Caco-2 (cell line): Measurements from ENCODE around the gene ASIC4. TPM values are rescaled to one million over a fixed set of nuclear protein-coding genes. Genes with fewer than 3 reads are reported as not detected.

Experiments
- BruUV-seq: library from RNA; stranded (reverse); fragments of 400-500 nt; replicated peaks from 2 replicates; lab custom pipeline; 2021; lab: Mats Ljungman, UMichigan
- CTCF ChIA-PET: fragments of 300-600 bp; sonication (Branson Sonifier 250); formaldehyde crosslinking; loops from one replicate; lab custom pipeline; 2022; ENCODE audit warnings: antibody characterized with exemption; lab: Charles Lee
- POLR2A ChIA-PET: fragments of 300-600 bp; sonication (Branson Sonifier 250); formaldehyde crosslinking; loops from one replicate; lab custom pipeline; 2022; ENCODE audit warnings: antibody characterized with exemption; lab: Charles Lee
- DNase-seq, 2 experiments: peaks; one replicate each; pipeline versions ENCODE4 v3.0.0 to v3.0.0-alpha.2; 2020 to 2022
- H3K27me3 ChIP-seq: replicated peaks from 2 replicates; pipeline ENCODE4 v1.6.0; 2011; ENCODE audit warnings: low read length; ENCODE audit not compliant: control insufficient read depth, insufficient read depth
- H3K36me3 ChIP-seq: 2 replicates; pipeline ENCODE4 v1.5.1; 2011; ENCODE audit warnings: low read length; ENCODE audit not compliant: control insufficient read depth, insufficient read depth
- H3K4me1 ChIP-seq: fragments of 250-450 bp; sonication (Bioruptor Pico); 2 replicates; pipeline ENCODE4 v1.5.1; 2020; ENCODE audit warnings: mild to moderate bottlenecking
- H3K4me3 ChIP-seq: 2 replicates; pipeline ENCODE4 v1.5.1; 2011; ENCODE audit warnings: low read depth, mild to moderate bottlenecking, control low read depth, low read length
- H3K9me3 ChIP-seq: fragments of 250-450 bp; sonication (Bioruptor Pico); 2 replicates; pipeline ENCODE4 v1.5.1; 2020; ENCODE audit warnings: mild to moderate bottlenecking, moderate library complexity
- H3K27ac Mint-ChIP-seq: one replicate; pipeline ENCODE4 v1.8.0; 2022; ENCODE audit warnings: mixed read lengths; ENCODE audit not compliant: unreplicated experiment
- H3K27me3 Mint-ChIP-seq: one replicate; pipeline ENCODE4 v1.8.0; 2022; ENCODE audit warnings: mixed read lengths; ENCODE audit not compliant: insufficient read depth, unreplicated experiment
- H3K36me3 Mint-ChIP-seq: one replicate; pipeline ENCODE4 v1.8.0; 2022; ENCODE audit warnings: mild to moderate bottlenecking, mixed read lengths; ENCODE audit not compliant: insufficient read depth, unreplicated experiment
- H3K4me1 Mint-ChIP-seq: one replicate; pipeline ENCODE4 v1.8.0; 2022; ENCODE audit warnings: low read depth, mixed read lengths; ENCODE audit not compliant: unreplicated experiment
- H3K4me3 Mint-ChIP-seq: one replicate; pipeline ENCODE4 v1.8.0; 2022; ENCODE audit warnings: mild to moderate bottlenecking, moderate library complexity, mixed read lengths; ENCODE audit not compliant: unreplicated experiment
- H3K9me3 Mint-ChIP-seq: one replicate; pipeline ENCODE4 v1.8.0; 2022; ENCODE audit warnings: mixed read lengths; ENCODE audit not compliant: unreplicated experiment
- intact Hi-C: fragments of 100-400 bp; cut with micrococcal nuclease; formaldehyde crosslinking; loops from one replicate; pipeline ENCODE4 v1.10.0; 2022; ENCODE audit not compliant: unreplicated experiment
- total RNA-seq: library from RNA; stranded (reverse); gene quantifications from 2 replicates; pipeline ENCODE4 v1.2.3, GENCODE V29; 2022
- TF ChIP-seq, protein P1 (sequence below), 2 experiments: fragments of 200-600 bp in 1 of 2; IDR thresholded peaks; 1 replicate in 1 of 2; 2 replicates in 1 of 2; pipeline versions ENCODE4 v1.5.1 to v1.8.0; 2011 to 2022; ENCODE audit warnings: antibody characterized with exemption in 1 of 2, control low read depth in 1 of 2, inconsistent platforms in 1 of 2, low read depth in 1 of 2, low read length in 1 of 2, mild to moderate bottlenecking in 1 of 2, moderate library complexity in 1 of 2; ENCODE audit not compliant: insufficient read depth in 1 of 2, severe bottlenecking in 1 of 2, unreplicated experiment in 1 of 2

The ASIC4 gene
- total RNA-seq, 1 experiment from 2014 or later = 0.16 TPM

DNA sequence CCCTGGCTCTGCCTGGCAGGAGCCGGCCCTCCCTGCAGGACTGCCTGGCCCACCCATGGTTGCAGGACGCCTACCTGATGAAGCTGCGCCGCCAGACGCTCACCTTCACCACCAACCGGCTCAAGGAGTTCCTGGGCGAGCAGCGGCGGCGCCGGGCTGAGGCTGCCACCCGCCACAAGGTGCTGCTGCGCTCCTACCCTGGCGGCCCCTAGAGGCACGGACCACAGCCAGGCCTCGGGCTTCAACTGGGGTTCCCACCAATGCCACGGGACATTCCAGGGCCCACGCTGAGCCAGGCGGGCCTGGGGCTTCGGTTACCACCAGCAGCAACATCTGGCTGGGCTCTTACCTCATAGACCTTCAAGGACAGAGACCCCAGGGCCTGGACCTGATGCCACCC is 21.7 kb upstream of the ASIC4 start:
- no peaks in the 10 kb centered on the region for H3K4me1 Mint-ChIP-seq
- DNase-seq = no peak
- CTCF ChIA-PET = interaction anchor here (0.5 to 2.4 kb wide), 5 partner anchors 17 to 106 kb away, joined by 4 to 14 read pairs (median 5); partner anchors contain the start of gene ASIC4
- peaks cover 15% of the 10 kb centered on the region for H3K27me3 Mint-ChIP-seq
- H3K27me3 ChIP-seq = no peaks in the 10 kb centered on the region
- H3K4me1 ChIP-seq = 0 out of 2 replicates have a peak, but pooled peaks cover 5% of the 10 kb centered on the region
- H3K27ac Mint-ChIP-seq = no peak overlapping the region
- TF ChIP-seq, protein P1, sequence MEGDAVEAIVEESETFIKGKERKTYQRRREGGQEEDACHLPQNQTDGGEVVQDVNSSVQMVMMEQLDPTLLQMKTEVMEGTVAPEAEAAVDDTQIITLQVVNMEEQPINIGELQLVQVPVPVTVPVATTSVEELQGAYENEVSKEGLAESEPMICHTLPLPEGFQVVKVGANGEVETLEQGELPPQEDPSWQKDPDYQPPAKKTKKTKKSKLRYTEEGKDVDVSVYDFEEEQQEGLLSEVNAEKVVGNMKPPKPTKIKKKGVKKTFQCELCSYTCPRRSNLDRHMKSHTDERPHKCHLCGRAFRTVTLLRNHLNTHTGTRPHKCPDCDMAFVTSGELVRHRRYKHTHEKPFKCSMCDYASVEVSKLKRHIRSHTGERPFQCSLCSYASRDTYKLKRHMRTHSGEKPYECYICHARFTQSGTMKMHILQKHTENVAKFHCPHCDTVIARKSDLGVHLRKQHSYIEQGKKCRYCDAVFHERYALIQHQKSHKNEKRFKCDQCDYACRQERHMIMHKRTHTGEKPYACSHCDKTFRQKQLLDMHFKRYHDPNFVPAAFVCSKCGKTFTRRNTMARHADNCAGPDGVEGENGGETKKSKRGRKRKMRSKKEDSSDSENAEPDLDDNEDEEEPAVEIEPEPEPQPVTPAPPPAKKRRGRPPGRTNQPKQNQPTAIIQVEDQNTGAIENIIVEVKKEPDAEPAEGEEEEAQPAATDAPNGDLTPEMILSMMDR (IDR thresholded peaks at IDR 0.05; ENCODE audit: insufficient read depth in 1 of 2, low read depth in 1 of 2, low read length in 1 of 2, severe bottlenecking in 1 of 2, unreplicated experiment in 1 of 2) = peak in 1 of 2 experiments; percentile 19
- intact Hi-C loops = no loop called here
- H3K36me3 ChIP-seq = no peaks in the 10 kb centered on the region
- H3K4me3 Mint-ChIP-seq = no peak overlapping the region
- no peaks in the 10 kb centered on the region for H3K36me3 Mint-ChIP-seq
- POLR2A ChIA-PET = no interaction called here
- no peak overlapping the region for H3K4me3 ChIP-seq
- H3K9me3 ChIP-seq = no peaks in the 10 kb centered on the region
- no peaks in the 10 kb centered on the region for H3K9me3 Mint-ChIP-seq
- no TSS peak for BruUV-seq

DNA sequence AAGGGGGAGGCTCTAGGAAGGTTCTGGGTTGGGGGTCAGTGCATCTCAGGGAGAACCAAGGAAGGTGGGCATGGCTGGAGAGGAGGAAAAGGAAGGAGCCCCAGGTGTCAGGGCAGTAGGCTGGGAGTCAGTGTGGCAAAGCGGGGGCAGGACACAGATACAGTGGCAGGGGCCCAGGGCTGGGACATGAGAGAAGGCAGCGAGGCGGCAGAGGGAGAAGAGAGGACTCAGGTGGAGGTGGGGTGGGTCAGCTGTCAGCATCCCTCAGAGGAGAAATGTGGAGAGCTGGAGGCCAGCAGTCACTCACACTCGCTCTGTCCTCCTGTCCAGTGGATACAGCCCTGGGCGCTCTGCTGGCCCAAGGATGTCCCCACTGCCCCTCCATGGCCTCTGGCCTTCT is 21.2 kb upstream of the ASIC4 start:
- Histone ChIP-seq H3K36me3 (no peaks in the 10 kb centered on the region), H3K9me3 (no peaks in the 10 kb centered on the region), H3K4me1 (0 out of 2 replicates have a peak, but pooled peaks cover 7% of the 10 kb centered on the region), H3K4me3 (no peak overlapping the region), H3K27me3 (no peaks in the 10 kb centered on the region)
- DNase-seq = no peak
- ChIA-PET POLR2A (no interaction called here), CTCF (no interaction called here)
- no TSS peak for BruUV-seq
- Mint-ChIP-seq H3K27me3 (peaks cover 12% of the 10 kb centered on the region), H3K4me1 (no peaks in the 10 kb centered on the region), H3K27ac (no peak overlapping the region), H3K4me3 (no peak overlapping the region), H3K36me3 (peaks cover 2% of the 10 kb centered on the region), H3K9me3 (no peaks in the 10 kb centered on the region)
- TF ChIP-seq, protein P1 (IDR thresholded peaks at IDR 0.05; ENCODE audit: insufficient read depth in 1 of 2, low read depth in 1 of 2, low read length in 1 of 2, severe bottlenecking in 1 of 2, unreplicated experiment in 1 of 2) = no peak
- intact Hi-C loops = no loop called here

DNA sequence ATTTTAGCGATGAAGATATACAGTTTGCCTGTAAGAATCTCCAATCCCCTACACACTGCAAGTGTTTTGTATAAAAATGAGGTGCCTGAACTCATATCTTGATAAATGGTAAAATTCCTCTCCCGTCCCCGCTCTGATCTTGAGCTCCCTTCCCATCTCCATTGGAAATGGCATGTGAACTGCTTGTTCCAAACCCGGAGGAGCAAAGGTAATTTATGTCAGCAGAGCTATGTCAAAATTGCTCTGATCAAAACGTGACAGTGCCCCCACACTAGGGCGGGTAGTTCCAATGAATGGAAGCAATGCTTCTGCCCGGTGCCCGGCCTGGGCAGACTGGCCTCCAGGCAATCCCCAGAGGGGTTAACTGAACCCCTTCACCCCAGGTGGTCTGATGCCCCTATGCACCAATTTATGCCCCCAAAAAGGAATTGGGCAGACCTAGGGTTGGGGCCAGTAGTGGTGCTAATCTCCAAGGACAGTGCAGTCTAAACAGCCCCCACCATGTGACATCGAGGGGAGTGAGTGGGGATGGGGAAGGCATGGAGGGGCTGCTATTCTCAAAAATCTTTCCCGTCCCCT is 19.2 kb upstream of the ASIC4 start:
- TF ChIP-seq, protein P1 (IDR thresholded peaks at IDR 0.05; ENCODE audit: insufficient read depth in 1 of 2, low read depth in 1 of 2, low read length in 1 of 2, severe bottlenecking in 1 of 2, unreplicated experiment in 1 of 2) = no peak

More for the DNA sequence above, 19.2 kb upstream of the ASIC4 start:
- ChIA-PET CTCF (interaction anchor here (0.6 to 7.2 kb wide), 22 partner anchors 9 to 195 kb away, joined by 3 to 243 read pairs (median 6); partner anchors contain the start of genes CHPF, DNPEP, OBSL1 and TMEM198), POLR2A (no interaction called here)
- Mint-ChIP-seq H3K4me3 (no peak overlapping the region), H3K36me3 (peaks cover 11% of the 10 kb centered on the region), H3K4me1 (peaks cover 11% of the 10 kb centered on the region), H3K27me3 (peaks cover 12% of the 10 kb centered on the region), H3K27ac (no peak overlapping the region), H3K9me3 (no peaks in the 10 kb centered on the region)
- H3K4me3 ChIP-seq = no peak overlapping the region
- no peaks in the 10 kb centered on the region for H3K27me3 ChIP-seq
- no TSS peak for BruUV-seq
- H3K4me1 ChIP-seq = peaks cover 11% of the 10 kb centered on the region; the same call in 1 of the 2 replicates
- intact Hi-C loops = loop anchor here (1.0 kb wide), 1 partner anchor 35 kb away; no protein-coding TSS in a partner anchor
- no peaks in the 10 kb centered on the region for H3K9me3 ChIP-seq
- no peak for DNase-seq
- no peaks in the 10 kb centered on the region for H3K36me3 ChIP-seq
